NCI-H226 (cell line): Measurements from ENCODE around the gene ZNF629.

ENCODE experiments used
- DNase-seq: peaks from one replicate; pipeline ENCODE4 v3.0.0-alpha.2; 2015

The ZNF629 gene

GRCh38 chr16:30785126-30786106 lies 1.6 kb downstream of the ZNF629 start:
- no peak for DNase-seq

GRCh38 chr16:30784215-30784614 lies 2.8 kb downstream of the ZNF629 start:
- no peak for DNase-seq

GRCh38 chr16:30783280-30784109 lies 3.5 kb downstream of the ZNF629 start:
- DNase-seq = no peak

- no peak for DNase-seq
Measured at GRCh38 chr16:30782486-30783279, 4.3 kb downstream of the ZNF629 start.

- no peak for DNase-seq
Measured at GRCh38 chr16:30780549-30780948, 6.5 kb downstream of the ZNF629 start.

- no peak for DNase-seq
Measured at GRCh38 chr16:30780021-30780420, 7.0 kb downstream of the ZNF629 start.

GRCh38 chr16:30779596-30779995 lies 7.4 kb downstream of the ZNF629 start:
- no peak for DNase-seq

GRCh38 chr16:30778549-30779244 lies 8.3 kb downstream of the ZNF629 start:
- DNase-seq = no peak

- no peak for DNase-seq
Measured at GRCh38 chr16:30777591-30778297, 9.3 kb downstream of the ZNF629 start.

- DNase-seq = peak; percentile 84
Measured at GRCh38 chr16:30775392-30776188, 11.4 kb downstream of the ZNF629 start.

- no peak for DNase-seq
Measured at GRCh38 chr16:30775131-30775391, 11.9 kb downstream of the ZNF629 start.

GRCh38 chr16:30774367-30775130 lies 12.5 kb downstream of the ZNF629 start:
- DNase-seq = no peak

- DNase-seq = no peak
Measured at GRCh38 chr16:30773826-30774225, 13.2 kb downstream of the ZNF629 start.

- no peak for DNase-seq
Measured at GRCh38 chr16:30771726-30772125, 15.3 kb downstream of the ZNF629 start.

- no peak for DNase-seq
Measured at GRCh38 chr16:30769379-30770089, 17.5 kb downstream of the ZNF629 start.

GRCh38 chr16:30768583-30769181 lies 18.3 kb downstream of the ZNF629 start:
- DNase-seq = no peak

- no peak for DNase-seq
Measured at GRCh38 chr16:30767767-30768465, 19.1 kb downstream of the ZNF629 start.

- DNase-seq = no peak
Measured at GRCh38 chr16:30766933-30767284, 20.1 kb downstream of the ZNF629 start.
